Bronchial epithelial cell (primary cell): ENCODE measurements around the gene PSMB8. TPM values are rescaled to one million over a fixed set of nuclear protein-coding genes. Genes with fewer than 3 reads are reported as not detected.

ENCODE experiments used
- DNase-seq: peaks from one replicate; pipeline ENCODE4 v3.0.0-alpha.2; 2010; ENCODE audit warnings: low read depth
- FAIRE-seq: peaks from 2 replicates; lab custom pipeline; 2011; peaks lifted over from hg19 to GRCh38; lab: Jason Lieb, UNC
- H3K27me3 ChIP-seq: 2 replicates; pipeline ENCODE4 v1.5.1; 2011; ENCODE audit warnings: low read length; ENCODE audit not compliant: control insufficient read depth, insufficient read depth
- H3K36me3 ChIP-seq: 2 replicates; pipeline ENCODE4 v1.5.1; 2011; ENCODE audit warnings: low read length; ENCODE audit not compliant: control insufficient read depth, insufficient read depth
- H3K4me3 ChIP-seq: 2 replicates; pipeline ENCODE4 v1.5.1; 2011; ENCODE audit warnings: mild to moderate bottlenecking, low read depth, low read length, control low read depth
- total RNA-seq: library from RNA; depleted of rRNA; stranded (reverse); fragments of >200 nt; gene quantifications from 2 replicates; pipeline ENCODE4 v1.2.1, GENCODE V29; 2014
- TF ChIP-seq, protein P1 (sequence below): IDR thresholded peaks from 2 replicates; pipeline ENCODE4 v1.5.1; 2011; ENCODE audit warnings: mild to moderate bottlenecking, moderate library complexity, low read length, control low read depth, inconsistent platforms; ENCODE audit not compliant: insufficient read depth, severe bottlenecking

The PSMB8 gene
- total RNA-seq, 1 donor from 2014 or later: 22.9 TPM

GRCh38 chr6:32843331-32843978 lies 392 bp downstream of the PSMB8 start:
- Histone ChIP-seq H3K4me3 (peak overlapping the region; percentile 67), H3K36me3 (peaks cover 10% of the 10 kb centered on the region), H3K27me3 (no peaks in the 10 kb centered on the region)
- TF ChIP-seq, protein P1, sequence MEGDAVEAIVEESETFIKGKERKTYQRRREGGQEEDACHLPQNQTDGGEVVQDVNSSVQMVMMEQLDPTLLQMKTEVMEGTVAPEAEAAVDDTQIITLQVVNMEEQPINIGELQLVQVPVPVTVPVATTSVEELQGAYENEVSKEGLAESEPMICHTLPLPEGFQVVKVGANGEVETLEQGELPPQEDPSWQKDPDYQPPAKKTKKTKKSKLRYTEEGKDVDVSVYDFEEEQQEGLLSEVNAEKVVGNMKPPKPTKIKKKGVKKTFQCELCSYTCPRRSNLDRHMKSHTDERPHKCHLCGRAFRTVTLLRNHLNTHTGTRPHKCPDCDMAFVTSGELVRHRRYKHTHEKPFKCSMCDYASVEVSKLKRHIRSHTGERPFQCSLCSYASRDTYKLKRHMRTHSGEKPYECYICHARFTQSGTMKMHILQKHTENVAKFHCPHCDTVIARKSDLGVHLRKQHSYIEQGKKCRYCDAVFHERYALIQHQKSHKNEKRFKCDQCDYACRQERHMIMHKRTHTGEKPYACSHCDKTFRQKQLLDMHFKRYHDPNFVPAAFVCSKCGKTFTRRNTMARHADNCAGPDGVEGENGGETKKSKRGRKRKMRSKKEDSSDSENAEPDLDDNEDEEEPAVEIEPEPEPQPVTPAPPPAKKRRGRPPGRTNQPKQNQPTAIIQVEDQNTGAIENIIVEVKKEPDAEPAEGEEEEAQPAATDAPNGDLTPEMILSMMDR: no peak
- DNase-seq (no peak), FAIRE-seq (no peak)

- Histone ChIP-seq H3K27me3 (no peaks in the 10 kb centered on the region), H3K36me3 (peaks cover 7% of the 10 kb centered on the region), H3K4me3 (no peak overlapping the region)
- DNase-seq (no peak), FAIRE-seq (no peak)
- TF ChIP-seq, protein P1: no peak
Observed at GRCh38 chr6:32842690-32843089, 1.2 kb downstream of the PSMB8 start.

DNA sequence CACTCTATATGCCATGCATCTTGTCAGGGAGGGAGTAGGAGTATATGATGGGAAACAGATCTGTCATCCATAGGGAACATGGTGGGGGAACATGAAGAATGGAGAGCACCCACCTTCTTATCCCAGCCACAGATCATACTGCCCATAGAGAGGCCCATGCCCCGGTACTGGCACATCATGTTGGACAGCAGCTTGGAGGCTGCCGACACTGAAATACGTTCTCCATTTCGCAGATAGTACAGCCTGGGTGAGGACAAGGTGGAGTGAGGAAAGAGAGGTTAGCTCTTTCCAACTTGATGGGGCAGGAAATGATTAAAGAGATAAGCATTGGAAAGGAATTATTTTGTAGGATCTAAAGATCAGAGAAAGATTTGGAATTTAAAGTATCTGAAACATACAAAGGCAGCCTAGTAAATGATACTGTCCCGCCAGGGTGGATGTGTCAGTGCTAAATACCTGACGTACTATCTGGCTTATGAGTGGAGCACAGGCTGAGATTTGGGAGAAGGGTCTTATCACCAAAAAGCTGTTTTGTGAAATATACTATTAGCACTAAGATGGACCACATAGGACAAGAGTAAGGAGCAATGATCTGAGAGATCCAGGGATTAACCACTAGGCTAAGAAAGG lies 1.7 kb downstream of the PSMB8 start:
- Histone ChIP-seq H3K27me3 (no peaks in the 10 kb centered on the region), H3K4me3 (no peak overlapping the region), H3K36me3 (peaks cover 7% of the 10 kb centered on the region)
- TF ChIP-seq, protein P1: no peak
- DNase-seq (no peak), FAIRE-seq (no peak)

GRCh38 chr6:32840604-32841246 lies 3.1 kb downstream of the PSMB8 start:
- H3K4me3 ChIP-seq: no peak overlapping the region
- no peak for DNase-seq
- no peaks in the 10 kb centered on the region for H3K27me3 ChIP-seq
- peaks cover 5% of the 10 kb centered on the region for H3K36me3 ChIP-seq
- FAIRE-seq: no peak
- TF ChIP-seq, protein P1: no peak

- H3K4me3 ChIP-seq: no peak overlapping the region
- FAIRE-seq (no peak), DNase-seq (no peak)
- H3K27me3 ChIP-seq: no peaks in the 10 kb centered on the region
- TF ChIP-seq, protein P1: no peak
- peaks cover 11% of the 10 kb centered on the region for H3K36me3 ChIP-seq
Observed at GRCh38 chr6:32839356-32839755, 4.5 kb downstream of the PSMB8 start.
